IPS-15b (cell line): ENCODE data around the gene NPC1.
A peak's percentile ranks its signal among the peaks of the same experiment; 100 is the strongest.

Experiments
- H3K27me3 ChIP-seq: one replicate; pipeline ENCODE4 v1.6.1; 2013; ENCODE audit warnings: low read length; ENCODE audit not compliant: control insufficient read depth, insufficient read depth
- H3K36me3 ChIP-seq: one replicate; pipeline ENCODE4 v1.6.1; 2013; ENCODE audit warnings: low read length; ENCODE audit not compliant: control insufficient read depth, insufficient read depth
- H3K4me1 ChIP-seq: one replicate; pipeline ENCODE4 v1.6.1; 2013; ENCODE audit warnings: mild to moderate bottlenecking, low read length; ENCODE audit not compliant: control insufficient read depth, insufficient read depth
- H3K4me3 ChIP-seq: one replicate; pipeline ENCODE4 v1.5.1; 2013; ENCODE audit warnings: low read depth, low read length
- H3K9ac ChIP-seq: one replicate; pipeline ENCODE4 v1.6.1; 2013; ENCODE audit warnings: low read depth, mild to moderate bottlenecking, low read length
- H3K9me3 ChIP-seq: one replicate; pipeline ENCODE4 v1.6.1; 2013; ENCODE audit warnings: mild to moderate bottlenecking, low read length; ENCODE audit not compliant: control insufficient read depth, insufficient read depth

NPC1 gene

GRCh38 chr18:23586249-23587196, at the start of gene NPC1:
Gene NPC1, minus strand, starts transcription at chr18:23586506. Its CDS starts 163 bp downstream, at chr18:23586343.
- peaks cover 3% of the 10 kb centered on the region for H3K27me3 ChIP-seq
- H3K9me3 ChIP-seq = no peaks in the 10 kb centered on the region
- H3K4me1 ChIP-seq = no peaks in the 10 kb centered on the region
- H3K36me3 ChIP-seq = no peaks in the 10 kb centered on the region
- peak within 1 kb of the TSS; percentile 92 for H3K9ac ChIP-seq
- H3K4me3 ChIP-seq = peak within 1 kb of the TSS; percentile 86

- Histone ChIP-seq H3K9me3 (no peaks in the 10 kb centered on the region), H3K36me3 (no peaks in the 10 kb centered on the region), H3K9ac (no peak overlapping the region), H3K4me3 (no peak overlapping the region), H3K4me1 (no peaks in the 10 kb centered on the region), H3K27me3 (no peaks in the 10 kb centered on the region)
These were observed 49.7 kb upstream of the NPC1 start for GRCh38 chr18:23636071-23636399.

DNA sequence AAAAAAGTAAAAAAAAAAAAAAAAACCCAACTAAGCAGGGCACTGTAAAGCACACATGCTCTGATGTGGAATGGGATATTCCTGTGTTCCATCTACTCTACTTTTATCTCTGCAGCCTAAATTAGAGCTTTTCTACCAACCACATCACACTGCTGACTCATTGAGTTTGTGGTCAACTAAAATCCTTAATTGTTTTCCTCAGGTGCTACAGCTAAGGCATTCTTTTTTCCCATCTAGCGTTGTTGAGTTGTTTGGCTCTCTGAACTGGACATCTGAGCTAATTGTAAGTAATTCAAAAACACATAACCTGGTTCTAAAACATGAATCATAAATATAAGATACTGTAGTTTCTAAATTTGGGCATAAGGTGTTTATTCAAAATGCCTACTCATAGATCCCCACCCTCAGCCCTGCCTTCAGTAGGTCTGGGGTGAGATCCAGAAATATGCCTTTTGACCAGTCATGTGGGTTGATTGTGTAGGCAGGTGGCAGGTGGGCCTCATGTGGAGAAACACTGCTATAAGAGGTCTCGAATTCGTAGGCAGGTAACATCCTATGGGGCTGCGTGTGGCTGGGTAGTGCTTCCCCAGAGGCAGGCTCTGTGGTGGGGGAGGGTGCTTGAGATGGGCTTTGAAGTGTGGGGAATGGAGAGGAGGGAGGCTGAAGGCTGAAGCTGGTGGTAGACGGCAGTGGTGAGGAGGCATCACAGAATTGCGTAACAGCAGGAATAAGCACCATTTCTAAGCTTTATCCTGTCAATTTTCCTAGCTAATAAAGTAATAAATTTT, 49.2 kb upstream of the NPC1 start:
- no peaks in the 10 kb centered on the region for H3K36me3 ChIP-seq
- H3K4me1 ChIP-seq = no peaks in the 10 kb centered on the region
- H3K4me3 ChIP-seq = no peak overlapping the region
- no peak overlapping the region for H3K9ac ChIP-seq
- no peaks in the 10 kb centered on the region for H3K27me3 ChIP-seq
- H3K9me3 ChIP-seq = no peaks in the 10 kb centered on the region

GRCh38 chr18:23634692-23635091, 48.4 kb upstream of the NPC1 start:
- Histone ChIP-seq H3K4me1 (no peaks in the 10 kb centered on the region), H3K9ac (no peak overlapping the region), H3K27me3 (no peaks in the 10 kb centered on the region), H3K36me3 (no peaks in the 10 kb centered on the region), H3K9me3 (no peaks in the 10 kb centered on the region), H3K4me3 (no peak overlapping the region)

GRCh38 chr18:23632615-23633014, 46.3 kb upstream of the NPC1 start:
- Histone ChIP-seq H3K36me3 (no peaks in the 10 kb centered on the region), H3K9me3 (no peaks in the 10 kb centered on the region), H3K9ac (no peak overlapping the region), H3K4me3 (no peak overlapping the region), H3K4me1 (no peaks in the 10 kb centered on the region), H3K27me3 (no peaks in the 10 kb centered on the region)

- H3K4me3 ChIP-seq = no peak overlapping the region
- H3K9me3 ChIP-seq = no peaks in the 10 kb centered on the region
- H3K4me1 ChIP-seq = no peaks in the 10 kb centered on the region
- H3K9ac ChIP-seq = no peak overlapping the region
- H3K27me3 ChIP-seq = no peaks in the 10 kb centered on the region
- H3K36me3 ChIP-seq = no peaks in the 10 kb centered on the region
These were observed 45.4 kb upstream of the NPC1 start for GRCh38 chr18:23631746-23632145.

DNA sequence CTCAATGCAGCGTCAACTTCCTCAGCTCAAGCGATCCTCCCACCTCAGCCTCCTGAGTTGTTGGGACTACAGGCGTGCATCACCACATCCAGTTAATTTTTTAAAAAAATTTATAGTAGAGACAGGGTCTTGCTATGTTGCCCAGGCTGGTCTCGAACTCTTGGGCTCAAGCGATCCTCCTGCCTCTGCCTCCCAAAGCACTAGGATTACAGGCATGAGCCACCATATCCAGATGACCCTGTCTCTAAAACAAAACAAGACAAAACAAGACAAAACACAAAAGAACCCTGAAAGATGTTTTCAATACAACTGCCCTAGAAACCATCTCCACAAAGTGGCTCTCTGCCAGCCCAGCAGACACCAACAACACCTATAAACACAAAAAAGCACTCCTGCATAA, 45.0 kb upstream of the NPC1 start:
- H3K4me1 ChIP-seq = no peaks in the 10 kb centered on the region
- no peaks in the 10 kb centered on the region for H3K36me3 ChIP-seq
- H3K9ac ChIP-seq = no peak overlapping the region
- no peaks in the 10 kb centered on the region for H3K27me3 ChIP-seq
- no peaks in the 10 kb centered on the region for H3K9me3 ChIP-seq
- no peak overlapping the region for H3K4me3 ChIP-seq

DNA sequence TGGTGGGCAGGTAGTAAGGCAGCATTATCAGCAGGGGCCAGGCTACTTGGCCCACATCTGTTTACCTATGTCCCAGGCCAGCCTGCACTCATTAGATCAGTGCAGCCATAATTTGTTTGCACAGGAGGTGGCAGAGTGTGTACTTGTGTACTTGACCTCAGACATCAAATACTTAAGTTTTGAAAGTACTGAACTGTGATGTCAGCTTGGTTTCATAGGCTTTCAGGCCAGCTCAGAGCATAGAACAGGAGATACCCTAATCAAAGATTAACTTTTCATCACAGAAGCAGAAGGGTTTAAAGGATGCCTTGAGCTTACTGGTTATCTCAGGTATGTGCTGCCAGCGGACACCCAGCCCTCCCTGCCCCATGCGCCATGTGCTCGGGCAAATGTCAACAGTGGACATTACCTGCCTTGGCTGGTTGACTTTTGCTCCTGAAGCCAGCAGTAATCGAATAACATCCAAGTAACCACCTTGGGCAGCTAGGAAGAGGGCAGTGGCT, 43.2 kb upstream of the NPC1 start:
- Histone ChIP-seq H3K4me3 (no peak overlapping the region), H3K9ac (no peak overlapping the region), H3K36me3 (no peaks in the 10 kb centered on the region), H3K4me1 (no peaks in the 10 kb centered on the region), H3K27me3 (no peaks in the 10 kb centered on the region), H3K9me3 (no peaks in the 10 kb centered on the region)

DNA sequence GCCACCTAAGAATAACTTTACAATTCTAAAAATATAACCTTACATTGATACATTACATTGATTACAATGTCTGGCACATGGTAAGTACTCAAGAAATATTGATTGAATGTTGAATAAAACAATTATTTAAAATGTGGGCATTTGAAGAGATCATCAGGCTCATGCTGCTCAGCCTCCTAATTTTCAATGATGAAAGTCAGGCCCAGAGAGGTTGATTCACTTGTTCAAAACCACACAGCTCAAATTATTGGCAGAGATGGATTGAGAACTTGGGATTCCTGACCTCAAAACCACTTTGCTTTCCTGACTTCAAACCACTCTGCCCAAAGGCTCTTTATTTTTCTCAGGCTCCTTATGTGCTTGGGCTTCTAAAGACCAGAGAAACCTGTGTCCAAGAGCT, 41.7 kb upstream of the NPC1 start:
- Histone ChIP-seq H3K4me1 (no peaks in the 10 kb centered on the region), H3K9ac (no peak overlapping the region), H3K4me3 (no peak overlapping the region), H3K27me3 (no peaks in the 10 kb centered on the region), H3K36me3 (no peaks in the 10 kb centered on the region), H3K9me3 (no peaks in the 10 kb centered on the region)

- no peaks in the 10 kb centered on the region for H3K36me3 ChIP-seq
- no peak overlapping the region for H3K9ac ChIP-seq
- no peak overlapping the region for H3K4me3 ChIP-seq
- no peaks in the 10 kb centered on the region for H3K9me3 ChIP-seq
- H3K4me1 ChIP-seq = no peaks in the 10 kb centered on the region
- H3K27me3 ChIP-seq = no peaks in the 10 kb centered on the region
These were observed 41.0 kb upstream of the NPC1 start for GRCh38 chr18:23627321-23627720.

DNA sequence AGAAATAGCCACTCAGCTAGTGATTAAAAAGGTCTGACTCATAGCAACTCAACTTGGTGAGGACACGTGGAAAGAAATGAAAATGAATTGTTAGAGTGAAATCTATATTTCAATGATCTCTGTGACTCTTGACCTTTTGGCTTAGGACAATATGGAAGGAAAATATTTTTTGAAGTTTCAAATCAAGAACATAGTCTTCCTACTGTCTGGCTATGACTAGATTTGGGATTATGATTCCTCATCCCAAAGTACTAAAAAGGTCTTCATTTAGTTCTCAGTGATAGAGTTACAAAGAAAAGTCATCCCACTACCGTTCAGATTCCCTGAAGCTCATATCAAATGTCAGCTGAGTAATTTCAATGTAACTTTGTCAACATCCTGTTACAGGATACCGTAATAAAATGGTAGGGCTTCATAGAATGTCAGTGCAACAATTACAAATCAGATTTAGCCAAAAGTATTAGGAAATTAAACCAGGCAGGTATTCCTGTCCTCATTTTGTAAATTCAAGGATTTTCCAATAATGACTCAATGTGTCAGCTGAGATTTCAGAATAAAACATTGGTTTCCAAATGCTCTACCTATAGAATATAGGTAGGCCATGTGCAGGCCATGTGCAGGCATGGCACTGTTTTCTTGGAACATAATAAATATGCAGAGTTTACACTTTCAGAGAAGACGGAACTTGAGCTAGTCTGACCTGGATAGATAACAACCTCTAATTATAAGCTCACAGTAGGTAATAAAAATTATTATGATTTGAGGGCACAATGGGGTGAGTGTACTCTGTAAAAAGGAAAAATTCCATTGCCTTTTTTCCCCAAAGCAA, 40.4 kb upstream of the NPC1 start:
- H3K9ac ChIP-seq = no peak overlapping the region
- H3K27me3 ChIP-seq = peaks cover 6% of the 10 kb centered on the region
- no peak overlapping the region for H3K4me3 ChIP-seq
- no peaks in the 10 kb centered on the region for H3K9me3 ChIP-seq
- H3K4me1 ChIP-seq = no peaks in the 10 kb centered on the region
- H3K36me3 ChIP-seq = no peaks in the 10 kb centered on the region
